HG02642 (cell line): ENCODE measurements around the gene KRT16.
"Not testable (repeated sequence)": the region's sequence is repeated elsewhere in the genome, so short reads cannot be mapped to it uniquely, and the experiment has no call there.

Source experiments
- ATAC-seq: cut with Tn5 transposase; IDR thresholded peaks from one replicate; pipeline ENCODE4 v1.9.1; 2021; ENCODE audit warnings: mild to moderate bottlenecking; ENCODE audit not compliant: unreplicated experiment, poor library complexity

KRT16 gene

DNA sequence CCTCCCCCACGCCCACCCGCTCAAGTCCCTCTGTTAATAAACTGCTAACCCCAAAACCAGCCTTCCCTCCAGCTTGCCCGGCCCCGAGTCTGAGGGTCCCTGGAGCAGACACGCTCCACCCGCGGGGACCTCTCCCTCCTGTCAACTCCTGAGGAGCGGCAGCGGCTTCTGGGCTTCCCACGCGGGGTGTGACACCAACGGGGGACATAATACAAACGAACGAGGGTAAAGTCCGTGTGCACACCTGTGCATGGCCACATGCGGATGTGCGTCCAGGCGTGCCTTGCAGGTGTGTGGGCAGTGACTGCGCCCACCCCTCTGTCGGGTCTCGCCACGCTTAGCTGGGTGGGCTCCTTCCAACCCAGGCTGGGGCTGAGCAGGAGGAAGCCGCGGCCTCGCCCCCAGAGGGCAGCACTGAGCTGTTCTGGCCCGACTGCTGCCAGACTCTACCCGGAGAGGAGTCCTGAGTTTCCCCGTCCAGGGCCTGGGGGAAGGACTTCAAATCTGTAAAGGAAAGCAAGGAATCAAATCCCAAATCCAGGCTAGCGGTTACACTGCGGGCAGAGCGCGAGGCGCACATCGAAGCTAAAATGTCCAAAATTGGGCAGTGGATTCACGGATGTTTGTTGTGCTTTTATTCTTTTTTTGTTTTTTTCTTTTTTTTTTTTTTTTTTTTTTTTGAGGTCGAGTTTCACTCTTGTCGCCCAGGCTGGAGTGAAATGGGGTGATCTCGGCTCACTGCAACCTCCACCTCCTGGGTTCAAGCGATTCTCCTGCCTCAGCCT lies 36.0 kb upstream of the KRT16 start:
- ATAC-seq = peak; percentile 65

- peak; percentile 59 for ATAC-seq
Observed at GRCh38 chr17:41647940-41648410, 35.4 kb upstream of the KRT16 start.

- no peak for ATAC-seq
Observed at GRCh38 chr17:41647038-41647813, 34.7 kb upstream of the KRT16 start.

- ATAC-seq = no peak
Observed at GRCh38 chr17:41642252-41643156, 29.9 kb upstream of the KRT16 start.

GRCh38 chr17:41640596-41640995 lies 28.0 kb upstream of the KRT16 start:
- ATAC-seq = not testable (repeated sequence)

DNA sequence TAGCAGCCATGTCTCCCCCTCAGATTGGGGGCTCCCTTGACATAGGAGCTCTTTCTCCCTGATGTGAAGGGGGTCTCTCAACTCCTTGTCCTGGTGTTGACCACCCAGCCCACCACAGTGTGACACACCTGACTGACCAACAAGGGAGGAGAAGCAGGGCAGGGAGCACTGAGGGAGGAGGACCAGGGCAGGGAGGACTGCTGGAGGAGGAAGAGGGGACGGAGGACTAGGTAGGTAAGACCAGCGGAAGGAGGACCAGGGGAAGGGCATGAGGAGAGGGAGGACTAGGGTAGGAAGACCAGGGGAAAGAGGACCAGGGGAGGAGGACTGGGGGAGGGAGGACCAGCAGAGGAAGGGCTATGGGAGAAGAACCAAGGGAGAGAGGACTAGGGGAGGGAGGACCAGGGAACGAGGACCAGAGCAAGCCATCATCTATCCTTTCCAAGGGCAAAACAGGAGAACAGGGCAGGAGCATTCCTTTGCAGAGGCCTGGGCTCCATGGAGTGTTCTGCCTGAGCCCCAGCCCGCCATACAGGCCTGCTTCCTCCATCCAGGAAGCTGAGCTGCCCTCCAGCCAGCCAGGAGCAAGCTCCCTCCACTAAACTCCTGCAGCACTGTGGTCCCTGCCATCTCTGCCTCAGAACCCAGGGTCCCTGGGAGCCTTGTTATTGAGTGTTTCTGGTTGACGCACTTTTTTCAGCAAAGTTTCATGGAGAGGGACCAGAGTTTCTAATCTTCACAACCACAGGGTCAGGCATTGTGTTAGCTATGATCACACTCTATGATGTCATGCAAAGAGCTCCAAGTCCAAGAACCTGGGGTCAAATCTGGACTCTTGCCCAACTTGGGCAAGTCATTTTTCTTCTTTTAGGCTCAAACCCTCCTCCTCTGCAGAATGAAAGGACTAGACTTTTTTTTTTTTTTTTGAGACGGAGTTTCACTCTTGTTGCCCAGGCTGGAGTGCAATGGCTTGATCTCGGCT lies 27.2 kb upstream of the KRT16 start:
- no peak for ATAC-seq

- ATAC-seq = no peak
Observed at GRCh38 chr17:41638941-41639340, 26.4 kb upstream of the KRT16 start.

- ATAC-seq = no peak
Observed at GRCh38 chr17:41638194-41638593, 25.6 kb upstream of the KRT16 start.

DNA sequence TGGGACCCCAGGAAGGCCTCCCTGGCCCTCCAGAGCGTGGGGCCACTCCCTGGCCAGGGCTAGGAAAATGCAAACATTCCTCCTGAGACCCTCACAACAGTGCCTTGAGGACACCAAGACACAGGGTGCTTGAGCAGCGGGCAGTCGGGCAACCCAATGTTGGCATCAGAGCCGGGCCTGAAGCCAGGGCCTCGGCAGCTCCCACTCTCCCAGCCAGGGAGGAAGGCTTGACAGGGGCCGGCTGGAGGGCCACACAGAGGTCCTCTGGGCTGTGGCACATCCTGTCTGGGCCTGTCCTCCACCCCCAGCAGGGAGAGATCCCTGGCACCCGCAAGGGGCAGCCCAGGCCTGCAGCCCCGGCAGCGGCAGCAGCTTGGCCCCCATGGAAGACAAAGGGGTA lies 24.1 kb upstream of the KRT16 start:
- no peak for ATAC-seq

- ATAC-seq = no peak
Observed at GRCh38 chr17:41635121-41636097, 22.8 kb upstream of the KRT16 start.

GRCh38 chr17:41634639-41635038 lies 22.1 kb upstream of the KRT16 start:
- no peak for ATAC-seq

DNA sequence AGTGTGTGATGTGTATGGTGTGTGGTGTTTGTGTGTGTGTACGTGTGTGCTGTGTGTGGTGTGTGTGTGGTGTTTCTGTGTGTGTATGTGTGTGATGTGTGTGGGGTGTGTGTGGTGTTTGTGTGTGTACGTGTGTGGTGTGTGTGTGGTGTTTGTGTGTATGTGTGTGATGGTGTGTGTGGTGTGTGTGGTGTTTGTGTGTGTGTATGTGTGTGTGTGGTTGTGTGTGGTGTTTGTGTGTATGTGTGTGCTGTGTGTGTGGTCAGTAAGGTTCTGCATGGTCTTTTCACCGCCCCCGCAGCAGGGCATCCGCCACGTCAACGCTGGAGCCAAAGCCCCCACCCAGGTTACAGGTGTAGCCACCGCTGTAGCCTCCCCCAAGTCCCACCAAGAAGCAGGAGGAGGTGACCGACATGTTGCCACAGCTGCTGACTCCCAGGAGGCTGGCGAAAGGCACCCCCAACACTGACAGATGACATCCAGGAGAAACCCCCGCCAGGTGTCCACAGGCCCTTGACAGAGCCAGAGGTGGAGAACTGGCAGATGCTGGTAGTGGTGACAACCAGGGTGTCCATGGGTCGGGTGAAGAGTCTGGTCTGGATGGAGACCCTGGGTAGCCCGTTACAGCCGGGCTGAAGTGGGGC lies 21.1 kb upstream of the KRT16 start:
- no peak for ATAC-seq

DNA sequence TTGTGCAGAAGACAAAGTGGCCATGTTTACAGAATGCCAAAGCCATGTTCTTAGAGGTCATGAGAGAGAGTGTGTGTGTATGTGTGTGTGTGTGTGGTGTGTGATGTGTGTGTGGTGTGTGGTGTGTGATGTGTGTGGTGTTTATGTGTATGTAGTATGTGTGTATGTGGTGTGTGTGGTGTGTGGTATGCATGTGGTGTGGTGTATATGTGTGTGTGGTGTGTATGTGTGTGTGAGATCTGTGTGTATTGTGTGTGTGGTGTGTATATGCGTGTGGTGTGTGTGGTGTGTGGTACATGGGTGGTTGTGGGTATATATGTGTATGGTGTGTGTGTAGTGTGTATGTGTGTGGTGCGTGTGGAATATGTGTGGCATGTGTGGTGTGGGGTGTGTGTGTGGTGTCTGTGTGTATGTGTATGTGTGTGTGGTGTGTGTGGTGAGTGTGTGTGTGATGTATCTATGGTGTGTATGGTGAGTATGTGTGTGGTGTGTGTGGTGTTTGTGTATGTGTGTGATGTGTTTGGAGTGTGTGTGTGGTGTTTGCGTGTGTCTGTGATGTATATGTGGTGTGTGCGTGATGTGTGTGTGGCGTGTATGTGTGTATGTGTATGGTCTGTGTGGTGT lies 20.0 kb upstream of the KRT16 start:
- no peak for ATAC-seq

- no peak for ATAC-seq
Observed at GRCh38 chr17:41631898-41632285, 19.3 kb upstream of the KRT16 start.

DNA sequence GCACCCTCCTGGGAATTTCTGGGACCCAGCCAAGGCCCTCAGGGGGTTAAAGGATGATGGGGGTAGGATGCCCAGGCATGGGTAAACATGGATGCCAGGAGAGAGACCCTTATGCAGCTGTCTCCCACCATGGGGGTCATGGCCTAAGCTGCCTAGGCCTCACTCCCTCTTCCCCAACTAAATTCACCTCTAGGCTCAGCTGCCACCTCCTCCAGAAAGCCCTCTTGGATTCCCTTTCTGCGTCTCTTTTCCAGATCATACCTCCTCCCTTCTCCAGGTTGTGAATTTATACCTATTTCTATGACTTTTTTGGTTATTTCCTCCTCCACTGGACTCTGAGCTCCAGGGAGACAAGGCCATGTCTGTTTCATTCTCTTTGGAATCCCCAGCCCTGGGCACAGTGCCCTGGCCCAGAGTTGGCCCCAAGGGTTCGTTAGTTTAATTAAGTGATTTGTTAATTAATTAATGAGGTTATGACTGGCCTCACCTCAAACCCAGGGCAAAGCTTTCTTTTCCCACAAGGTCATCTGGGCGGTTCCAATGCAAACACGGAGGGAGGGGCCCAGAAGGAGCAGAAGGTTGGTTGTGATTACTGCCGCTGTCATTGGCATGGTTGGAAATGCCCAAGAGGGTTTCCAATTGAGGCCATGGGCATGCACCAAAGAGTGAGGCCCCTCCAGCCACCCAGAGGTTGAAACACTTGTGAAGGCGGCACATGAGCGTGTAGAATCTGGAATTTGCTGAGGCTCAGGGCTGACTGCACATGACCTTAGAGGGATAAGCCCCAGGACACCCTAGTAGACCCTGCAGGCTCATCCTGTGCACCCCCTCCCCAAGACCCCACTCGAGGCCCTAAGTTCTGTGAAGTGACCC lies 18.7 kb upstream of the KRT16 start:
- no peak for ATAC-seq
